Activated naive CD8-positive, alpha-beta T cell treated with anti-CD3 and anti-CD28 coated beads, Interleukin-2, amount 50 U/mL, for 16 hours (primary cell): ENCODE data around the gene PC.

ENCODE experiments used
- DNase-seq: peaks from one replicate; pipeline ENCODE4 v3.0.0-alpha.2; 2020; ENCODE audit warnings: low read depth, low spot score

Gene PC

GRCh38 chr11:66868082-66868725 is 90.0 kb downstream of the PC start:
- no peak for DNase-seq

GRCh38 chr11:66867425-66868040 is 90.7 kb downstream of the PC start:
- DNase-seq: no peak

GRCh38 chr11:66866511-66866986 is 91.6 kb downstream of the PC start:
- DNase-seq: no peak

- DNase-seq: no peak
Observed at GRCh38 chr11:66866007-66866406, 92.2 kb downstream of the PC start.

- DNase-seq: no peak
Observed at GRCh38 chr11:66864924-66865697, 93.1 kb downstream of the PC start.

GRCh38 chr11:66864172-66864901 is 93.8 kb downstream of the PC start:
- no peak for DNase-seq

- no peak for DNase-seq
Observed at GRCh38 chr11:66863428-66864125, 94.6 kb downstream of the PC start.

- no peak for DNase-seq
Observed at GRCh38 chr11:66862559-66863037, 95.6 kb downstream of the PC start.

GRCh38 chr11:66861774-66862558 is 96.2 kb downstream of the PC start:
- no peak for DNase-seq

- DNase-seq: no peak
Observed at GRCh38 chr11:66861038-66861773, 97.0 kb downstream of the PC start.

GRCh38 chr11:66860449-66860831 is 97.7 kb downstream of the PC start:
- DNase-seq: no peak

GRCh38 chr11:66859686-66860448 is 98.3 kb downstream of the PC start:
- DNase-seq: no peak

GRCh38 chr11:66858939-66859685 is 99.1 kb downstream of the PC start:
- no peak for DNase-seq

GRCh38 chr11:66858186-66858938 is 99.8 kb downstream of the PC start:
- no peak for DNase-seq

- no peak for DNase-seq
Observed at GRCh38 chr11:66857927-66858185, 100.3 kb downstream of the PC start.

GRCh38 chr11:66857234-66857926 is 100.8 kb downstream of the PC start:
- DNase-seq: no peak

- no peak for DNase-seq
Observed at GRCh38 chr11:66856496-66857233, 101.5 kb downstream of the PC start, which contains the start of gene LRFN4. TSS of gene LRFN4 (plus strand) at chr11:66857064. CDS start at chr11:66857745, 681 bp downstream.
